Activated gamma-delta T cell treated with Interleukin-2 at 50 U/mL for 16 hours (primary cell): ENCODE measurements around the gene POC1A.

ENCODE experiments used
- DNase-seq: peaks from one replicate; pipeline ENCODE4 v3.0.0-alpha.2; 2020

Gene POC1A

DNA sequence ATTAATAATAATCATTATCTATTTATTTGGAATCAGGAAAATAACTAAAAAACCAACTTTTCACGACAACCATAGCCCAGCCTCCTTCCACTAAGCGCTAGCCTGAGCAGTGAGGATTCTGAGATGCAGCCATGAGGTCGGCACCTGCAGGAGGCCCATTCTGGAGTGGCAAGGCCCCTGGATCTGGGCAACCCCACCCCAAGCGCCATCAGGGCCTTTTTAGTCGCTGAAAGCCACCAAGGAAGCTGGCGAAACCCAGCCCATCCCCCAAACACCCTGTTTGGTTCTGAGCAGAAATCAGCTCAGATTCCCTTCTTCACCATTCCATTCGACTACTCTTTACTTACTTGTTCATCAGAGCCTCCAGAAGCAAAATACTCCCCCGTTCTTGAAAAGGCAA is 29.5 kb downstream of the POC1A start:
- no peak for DNase-seq

DNA sequence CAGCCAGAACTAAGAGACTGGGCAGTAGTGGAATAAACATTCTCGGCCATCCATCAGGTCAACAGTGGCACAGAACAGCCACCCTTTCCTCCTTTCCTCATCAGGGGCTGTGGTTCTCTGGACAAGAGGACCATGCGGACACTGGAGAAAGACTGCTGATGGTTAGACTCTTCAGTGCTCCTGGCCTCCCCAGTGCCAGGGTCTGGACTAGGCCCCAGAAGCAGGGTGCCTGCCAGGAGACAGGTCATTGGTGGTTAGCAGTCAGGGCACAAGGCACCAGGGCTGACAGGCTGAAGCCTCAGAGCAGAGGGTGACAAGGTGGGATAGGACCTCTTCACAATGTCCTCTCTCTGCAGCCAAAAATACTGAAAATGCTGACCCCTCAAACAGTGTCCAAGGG is 30.1 kb downstream of the POC1A start:
- DNase-seq = no peak

DNA sequence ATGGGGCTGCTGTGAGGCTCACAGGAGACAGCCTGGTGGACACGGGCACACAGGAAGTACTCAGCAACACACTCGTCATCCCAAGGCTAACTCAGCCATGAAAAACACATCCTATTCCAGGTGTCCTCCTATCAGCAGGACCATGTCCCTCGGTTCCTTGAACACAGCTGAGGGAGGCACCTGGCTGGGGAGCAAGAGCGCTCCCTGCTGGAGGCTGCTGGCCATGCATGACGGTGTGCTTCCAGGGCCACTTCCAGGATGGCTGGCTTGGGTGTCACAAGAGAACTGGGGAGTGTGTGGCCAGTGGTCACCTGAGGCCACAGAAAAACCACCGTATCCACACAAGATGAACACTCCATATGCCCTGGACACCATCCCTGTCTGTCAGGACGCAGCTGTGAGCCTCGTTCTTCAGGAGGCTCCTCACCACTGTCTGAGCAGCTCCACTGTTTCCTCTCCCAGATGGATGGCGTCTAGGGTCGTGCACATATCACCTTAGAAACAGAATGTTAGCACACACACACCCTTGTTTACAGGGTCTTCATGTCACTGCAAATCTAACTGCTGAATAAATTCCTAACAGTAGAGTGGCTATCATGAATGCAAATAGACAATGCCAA is 31.0 kb downstream of the POC1A start:
- peak; percentile 70 for DNase-seq

DNA sequence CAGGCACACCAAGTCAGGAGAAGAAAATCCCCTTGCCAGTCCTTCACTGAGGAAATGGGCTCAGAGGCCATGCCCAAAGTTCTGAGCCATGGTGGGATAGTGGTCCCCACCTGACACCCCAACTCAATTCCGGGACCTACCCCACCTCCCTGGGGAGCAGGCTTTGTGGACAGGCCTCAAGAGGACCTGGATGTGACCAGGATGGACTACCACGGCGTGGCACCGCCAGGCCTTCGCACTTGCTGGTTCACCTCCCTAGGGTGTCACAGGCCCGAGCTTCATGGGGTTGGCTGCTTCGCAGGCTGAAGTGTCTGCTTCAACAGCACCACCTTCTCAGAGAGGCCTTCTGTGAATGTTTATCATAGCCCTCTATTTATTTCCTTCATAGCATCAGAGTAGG is 31.7 kb downstream of the POC1A start:
- DNase-seq = no peak

DNA sequence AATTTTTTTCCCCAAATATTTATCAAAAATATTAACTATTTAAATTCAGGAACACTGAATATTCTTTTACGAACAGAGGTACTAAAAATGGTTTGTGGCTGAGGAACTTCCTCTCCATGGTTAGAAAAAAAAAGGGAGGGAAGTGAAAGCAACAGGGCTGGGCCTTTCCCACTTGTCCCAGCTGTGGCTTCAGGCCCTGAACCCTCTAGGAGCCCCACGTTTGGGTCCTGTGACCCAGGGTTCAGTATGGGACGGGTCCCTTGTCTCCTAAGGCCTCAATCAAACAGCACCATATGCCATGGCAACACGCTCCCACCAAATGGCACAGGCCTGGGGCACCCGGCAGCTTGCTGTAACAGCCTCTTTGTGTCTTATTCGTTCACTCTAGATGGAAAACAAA is 32.4 kb downstream of the POC1A start:
- no peak for DNase-seq

- no peak for DNase-seq
These were observed 32.8 kb downstream of the POC1A start for GRCh38 chr3:52121464-52121805.

GRCh38 chr3:52120556-52121463 is 33.4 kb downstream of the POC1A start:
- DNase-seq = no peak

DNA sequence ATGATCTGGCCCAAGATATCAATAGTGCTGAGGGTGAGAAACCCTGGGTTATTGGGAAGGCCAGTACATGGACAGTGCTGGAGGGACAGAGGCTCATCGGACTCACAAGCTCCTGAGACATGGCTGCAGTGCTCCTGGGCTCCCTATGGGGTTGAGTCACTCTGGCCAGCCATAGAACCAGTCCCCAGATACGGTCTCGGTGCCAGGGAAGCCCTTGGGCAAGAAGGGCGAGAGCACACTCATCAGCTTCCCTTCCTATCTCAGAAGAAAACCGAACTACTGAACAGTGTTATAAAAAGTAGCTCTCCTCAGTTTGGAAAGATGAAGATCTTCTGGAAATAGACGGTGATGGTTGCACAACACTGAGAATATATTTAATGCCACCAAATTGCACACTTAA is 34.4 kb downstream of the POC1A start:
- no peak for DNase-seq

- no peak for DNase-seq
These were observed 35.1 kb downstream of the POC1A start for GRCh38 chr3:52119099-52119498.

DNA sequence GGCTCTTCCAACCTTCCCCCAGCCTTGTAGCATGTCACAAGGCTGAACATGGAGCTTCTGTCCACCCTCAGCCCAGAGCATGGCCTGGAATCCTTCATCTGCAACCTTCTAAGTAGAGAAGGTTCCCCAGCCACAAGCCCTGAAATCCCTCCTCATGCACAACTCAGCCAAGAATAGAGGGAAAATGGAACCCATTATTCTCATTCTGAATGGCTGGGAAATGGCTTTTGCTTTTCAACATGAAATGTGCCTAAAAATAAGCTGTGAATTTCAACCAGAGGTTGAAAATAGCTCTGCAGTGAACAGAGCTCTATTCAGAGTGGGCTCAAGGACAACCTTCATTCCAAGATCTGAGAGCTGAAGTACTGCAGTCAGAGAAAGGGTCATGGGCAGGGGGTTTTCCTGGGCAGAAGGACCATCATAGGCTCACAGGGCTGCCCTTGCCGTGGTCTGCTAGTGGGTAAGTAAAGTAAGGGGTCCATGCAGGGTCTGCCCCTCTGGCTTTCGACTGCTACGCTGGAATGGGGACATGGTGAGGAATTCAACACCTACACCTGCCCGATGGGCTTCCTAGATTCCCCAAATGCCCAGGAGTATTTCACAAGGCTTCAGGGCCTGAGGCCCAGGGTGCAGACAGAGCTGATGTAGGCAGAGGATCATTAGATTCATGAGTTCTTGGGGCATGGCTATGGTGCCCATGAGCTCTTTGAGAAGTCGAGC is 35.9 kb downstream of the POC1A start:
- no peak for DNase-seq

DNA sequence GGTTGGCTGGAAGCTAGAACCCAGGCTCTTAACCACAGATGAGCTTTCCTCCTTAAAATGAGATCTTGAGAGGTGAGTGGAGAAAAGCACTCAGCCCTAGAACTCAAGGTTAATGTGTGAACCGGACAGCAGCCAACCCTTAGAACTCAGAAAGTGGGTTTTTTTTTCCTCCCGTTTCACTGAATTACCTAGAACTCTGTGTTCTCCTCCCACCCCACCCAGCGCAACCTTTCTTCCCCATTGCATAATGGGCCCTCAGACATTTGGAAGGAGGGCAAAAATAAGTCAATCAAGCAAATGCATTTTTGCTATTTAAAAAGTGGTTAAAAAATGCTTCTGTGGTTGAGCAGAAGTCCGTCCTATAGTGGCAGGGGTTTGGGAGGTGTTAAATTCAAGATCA is 36.7 kb downstream of the POC1A start:
- no peak for DNase-seq

GRCh38 chr3:52112056-52112455 is 42.2 kb downstream of the POC1A start:
- DNase-seq = no peak

- no peak for DNase-seq
These were observed 43.7 kb downstream of the POC1A start for GRCh38 chr3:52110502-52110901.

DNA sequence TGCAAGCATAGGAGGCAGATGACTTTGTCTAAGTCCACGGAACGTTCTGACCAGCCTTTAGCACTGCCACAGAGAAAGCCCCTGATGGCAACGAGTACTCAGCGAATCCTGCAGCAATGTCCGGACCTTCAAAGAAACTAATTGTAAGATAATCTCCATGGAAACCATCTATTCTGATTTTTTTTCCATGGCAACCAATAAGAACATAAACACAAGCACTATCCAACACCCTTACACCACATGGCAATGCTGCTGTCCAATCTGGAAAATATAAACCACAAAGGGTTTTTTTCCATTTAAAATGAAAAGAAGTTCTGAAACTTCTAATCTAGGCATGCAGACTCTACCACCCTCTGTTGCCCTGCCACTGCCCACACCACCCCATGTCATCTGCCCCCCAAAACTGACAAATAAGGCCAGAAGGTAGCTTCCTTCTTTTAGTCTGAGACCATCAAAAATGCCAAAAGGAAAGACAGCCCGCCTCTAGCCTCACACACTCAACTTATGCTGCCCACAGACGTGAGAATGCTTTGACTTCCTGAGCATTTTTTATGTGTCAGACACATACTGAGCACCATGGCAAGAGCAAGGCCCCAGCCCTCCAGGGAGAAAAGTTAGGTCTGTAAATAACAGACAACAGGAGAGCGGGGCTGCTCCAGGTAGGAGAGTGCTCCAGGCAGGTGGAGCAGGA is 44.5 kb downstream of the POC1A start:
- DNase-seq = no peak

DNA sequence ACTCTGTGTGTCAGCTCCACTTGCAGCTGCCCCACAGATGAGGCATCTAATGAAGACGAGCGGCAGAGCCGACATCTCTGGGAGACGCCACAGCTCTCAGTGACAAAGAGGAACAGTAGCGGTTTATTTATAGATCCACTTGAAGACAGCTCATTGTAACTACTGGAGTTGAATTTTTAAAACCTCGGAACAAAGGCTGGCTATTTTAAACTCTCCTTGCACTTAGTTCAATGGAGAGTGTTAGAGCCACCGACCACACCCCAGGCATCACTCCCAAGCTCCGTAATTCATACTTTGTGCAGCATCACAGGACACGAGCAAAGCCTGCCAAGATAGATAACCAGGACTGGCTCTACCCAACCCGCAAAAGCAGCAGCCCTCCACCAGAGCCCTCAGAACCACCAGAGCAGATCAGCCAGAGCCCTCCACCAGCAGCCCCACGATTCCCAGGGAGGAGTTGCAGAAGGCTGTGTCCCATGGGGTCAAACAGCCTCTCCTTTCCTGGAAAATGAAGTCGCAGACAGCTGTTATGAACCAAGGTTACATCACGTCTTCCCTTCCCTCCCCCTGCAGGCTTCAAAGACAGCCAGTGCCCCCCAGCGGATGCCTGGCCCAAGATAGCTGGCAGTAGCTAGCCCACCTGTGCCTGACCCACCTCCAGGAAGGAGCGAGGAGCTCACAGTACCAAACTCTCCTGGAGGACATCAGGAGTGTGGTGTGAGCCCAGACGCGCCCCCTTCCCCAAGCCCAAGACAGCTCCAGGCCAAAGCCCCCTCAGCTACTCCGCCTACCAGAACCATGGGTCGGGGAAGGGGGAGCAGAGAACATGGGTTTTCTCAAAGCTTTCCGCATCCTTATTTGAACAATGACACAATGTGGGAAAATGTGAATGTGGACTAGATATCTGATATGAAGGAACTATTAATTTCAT is 45.7 kb downstream of the POC1A start:
- DNase-seq = no peak

DNA sequence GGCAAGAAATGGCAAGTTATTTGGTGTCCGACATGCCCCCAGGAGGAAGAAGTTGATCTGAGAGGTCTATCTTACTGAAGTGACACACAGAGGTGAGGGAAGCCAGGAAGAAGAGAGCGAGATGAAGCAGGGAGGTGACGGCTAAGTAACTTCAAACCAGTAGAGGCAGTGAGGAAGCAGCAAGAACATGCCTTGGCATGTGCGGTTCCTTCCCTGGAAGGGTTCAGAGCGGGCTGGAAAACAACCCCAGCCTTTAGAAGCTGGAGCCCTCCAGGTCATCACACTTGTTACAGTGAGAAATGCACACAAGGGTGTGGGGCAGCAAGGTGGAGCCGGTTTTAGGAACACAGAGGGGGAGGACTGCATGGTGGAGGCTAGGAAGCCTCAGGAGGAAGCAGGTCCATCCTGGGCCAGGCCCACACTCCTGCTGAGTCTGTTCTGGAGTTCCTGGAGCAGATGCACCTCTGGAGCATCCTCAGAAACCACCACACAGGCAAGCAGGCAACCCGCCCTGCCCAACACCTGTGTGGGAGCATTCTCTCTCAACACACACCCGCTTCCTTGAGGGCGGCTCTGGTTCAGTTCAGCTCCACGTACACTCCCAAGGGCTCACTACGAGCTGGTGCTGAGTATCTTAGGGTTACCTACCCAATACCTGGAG is 47.1 kb downstream of the POC1A start:
- DNase-seq = no peak

GRCh38 chr3:52104684-52105640 is 49.3 kb downstream of the POC1A start:
- DNase-seq = no peak

DNA sequence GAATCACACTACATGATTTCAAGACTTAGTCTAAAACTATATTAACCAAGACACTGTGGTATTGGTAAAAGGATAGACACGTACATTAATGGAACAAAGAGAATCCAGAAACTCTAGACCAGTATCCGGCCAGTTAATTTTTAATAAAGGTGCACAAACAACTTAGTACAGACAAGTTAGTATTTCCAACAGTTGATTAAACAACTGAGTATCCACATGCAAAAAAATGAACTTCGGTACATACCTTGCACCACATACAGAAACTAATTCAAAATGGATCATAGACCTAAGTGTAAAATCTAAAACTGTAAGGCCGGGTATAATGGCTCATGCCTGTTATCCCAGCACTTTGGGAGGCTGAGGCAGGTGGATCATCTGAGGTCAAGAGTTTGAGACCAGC is 51.3 kb downstream of the POC1A start:
- DNase-seq = no peak

GRCh38 chr3:52099001-52099401 is 55.2 kb downstream of the POC1A start:
- DNase-seq = no peak

- no peak for DNase-seq
These were observed 56.2 kb downstream of the POC1A start for GRCh38 chr3:52097851-52098507.
